ENCODE results near the gene CREM. TPM values are rescaled to one million over a fixed set of nuclear protein-coding genes. Genes with fewer than 3 reads are reported as not detected.

CREM gene
- total RNA-seq, 1 donor from 2014 or later: 67.6 TPM

- DNase-seq: peak; percentile 74
These were observed 93.5 kb downstream of the CREM start for GRCh38 chr10:35219891-35220890.

GRCh38 chr10:35223016-35223415, 96.4 kb downstream of the CREM start:
- DNase-seq: no peak

GRCh38 chr10:35224045-35224740, 97.5 kb downstream of the CREM start:
- no peak for DNase-seq

GRCh38 chr10:35225204-35225603, 98.6 kb downstream of the CREM start:
- no peak for DNase-seq

GRCh38 chr10:35226507-35226906, 99.9 kb downstream of the CREM start:
- DNase-seq: no peak

GRCh38 chr10:35228058-35228457, 101.4 kb downstream of the CREM start:
- no peak for DNase-seq

GRCh38 chr10:35231646-35232045, 105.0 kb downstream of the CREM start:
- DNase-seq: no peak

- peak; percentile 58 for DNase-seq
These were observed 105.9 kb downstream of the CREM start for GRCh38 chr10:35232527-35232926.

GRCh38 chr10:35234073-35234472, 107.4 kb downstream of the CREM start:
- no peak for DNase-seq

- DNase-seq: peak; percentile 36
These were observed 110.1 kb downstream of the CREM start for GRCh38 chr10:35236739-35237138.

- no peak for DNase-seq
These were observed 111.3 kb downstream of the CREM start for GRCh38 chr10:35237766-35238512.

- DNase-seq: no peak
These were observed 117.9 kb downstream of the CREM start for GRCh38 chr10:35244549-35244948.

GRCh38 chr10:35246770-35247343, 120.2 kb downstream of the CREM start:
- DNase-seq: no peak

GRCh38 chr10:35251373-35252100, 124.9 kb downstream of the CREM start:
- DNase-seq: no peak

GRCh38 chr10:35257057-35257983, 130.7 kb downstream of the CREM start:
- DNase-seq: no peak

- DNase-seq: no peak
These were observed 133.2 kb downstream of the CREM start for GRCh38 chr10:35259769-35260397.

GRCh38 chr10:35262436-35262835, 135.8 kb downstream of the CREM start:
- no peak for DNase-seq

Data from tongue (tissue), 2 donors.